ENCODE results near the gene TOM1L1. TPM values are rescaled to one million over a fixed set of nuclear protein-coding genes. Genes with fewer than 3 reads are reported as not detected.

TOM1L1 gene
- total RNA-seq, 1 donor: 40.2 TPM

DNA sequence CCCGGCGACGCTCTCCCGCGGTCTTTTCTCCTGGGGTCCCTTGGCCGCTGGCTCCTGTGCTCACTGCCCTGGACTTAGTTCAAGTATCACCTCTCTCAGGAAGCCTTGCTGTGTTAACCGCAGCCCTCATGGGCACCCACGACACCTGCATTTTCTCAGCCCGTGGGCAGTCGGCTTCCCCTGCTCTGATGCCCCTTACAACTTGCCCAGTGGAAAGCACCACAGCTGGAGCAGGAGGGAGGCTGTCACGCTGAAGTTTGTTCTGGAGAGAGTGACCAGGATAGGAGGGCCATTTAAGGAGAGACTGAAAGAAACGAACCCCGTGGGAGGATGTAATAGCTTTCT, 68.3 kb downstream of the TOM1L1 start:
- H3K79me2 ChIP-seq (ENCODE audit: insufficient read depth, low read length): peaks cover 65% of the 10 kb centered on the region
- H3K4me2 ChIP-seq (ENCODE audit: insufficient read depth, low read length): peak overlapping the region; percentile 86
- peaks cover 7% of the 10 kb centered on the region for H4K20me1 ChIP-seq (ENCODE audit: insufficient read depth, low read length)
- peaks cover 14% of the 10 kb centered on the region for H3K4me1 ChIP-seq (ENCODE audit: insufficient read depth, low read length)
- H3K27me3 ChIP-seq (ENCODE audit: insufficient read depth, low read length): no peaks in the 10 kb centered on the region
- H3K9me3 ChIP-seq (ENCODE audit: low read depth, low read length): no peaks in the 10 kb centered on the region
- H3K36me3 ChIP-seq (ENCODE audit: insufficient read depth, low read length): peaks cover 6% of the 10 kb centered on the region
- no peak for DNase-seq (ENCODE audit: insufficient read length, low spot score, missing footprints)
- peak overlapping the region; percentile 99 for H3K4me3 ChIP-seq (ENCODE audit: insufficient read depth, low read length)
- H3K27ac ChIP-seq (ENCODE audit: low read depth, low read length): peak overlapping the region; percentile 83
- TF ChIP-seq, protein P1, sequence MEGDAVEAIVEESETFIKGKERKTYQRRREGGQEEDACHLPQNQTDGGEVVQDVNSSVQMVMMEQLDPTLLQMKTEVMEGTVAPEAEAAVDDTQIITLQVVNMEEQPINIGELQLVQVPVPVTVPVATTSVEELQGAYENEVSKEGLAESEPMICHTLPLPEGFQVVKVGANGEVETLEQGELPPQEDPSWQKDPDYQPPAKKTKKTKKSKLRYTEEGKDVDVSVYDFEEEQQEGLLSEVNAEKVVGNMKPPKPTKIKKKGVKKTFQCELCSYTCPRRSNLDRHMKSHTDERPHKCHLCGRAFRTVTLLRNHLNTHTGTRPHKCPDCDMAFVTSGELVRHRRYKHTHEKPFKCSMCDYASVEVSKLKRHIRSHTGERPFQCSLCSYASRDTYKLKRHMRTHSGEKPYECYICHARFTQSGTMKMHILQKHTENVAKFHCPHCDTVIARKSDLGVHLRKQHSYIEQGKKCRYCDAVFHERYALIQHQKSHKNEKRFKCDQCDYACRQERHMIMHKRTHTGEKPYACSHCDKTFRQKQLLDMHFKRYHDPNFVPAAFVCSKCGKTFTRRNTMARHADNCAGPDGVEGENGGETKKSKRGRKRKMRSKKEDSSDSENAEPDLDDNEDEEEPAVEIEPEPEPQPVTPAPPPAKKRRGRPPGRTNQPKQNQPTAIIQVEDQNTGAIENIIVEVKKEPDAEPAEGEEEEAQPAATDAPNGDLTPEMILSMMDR (IDR thresholded peaks at IDR 0.05; ENCODE audit: extremely low read depth, low read depth, low read length): no peak
- peak overlapping the region; percentile 99 for H2AFZ ChIP-seq (ENCODE audit: low read length)

DNA sequence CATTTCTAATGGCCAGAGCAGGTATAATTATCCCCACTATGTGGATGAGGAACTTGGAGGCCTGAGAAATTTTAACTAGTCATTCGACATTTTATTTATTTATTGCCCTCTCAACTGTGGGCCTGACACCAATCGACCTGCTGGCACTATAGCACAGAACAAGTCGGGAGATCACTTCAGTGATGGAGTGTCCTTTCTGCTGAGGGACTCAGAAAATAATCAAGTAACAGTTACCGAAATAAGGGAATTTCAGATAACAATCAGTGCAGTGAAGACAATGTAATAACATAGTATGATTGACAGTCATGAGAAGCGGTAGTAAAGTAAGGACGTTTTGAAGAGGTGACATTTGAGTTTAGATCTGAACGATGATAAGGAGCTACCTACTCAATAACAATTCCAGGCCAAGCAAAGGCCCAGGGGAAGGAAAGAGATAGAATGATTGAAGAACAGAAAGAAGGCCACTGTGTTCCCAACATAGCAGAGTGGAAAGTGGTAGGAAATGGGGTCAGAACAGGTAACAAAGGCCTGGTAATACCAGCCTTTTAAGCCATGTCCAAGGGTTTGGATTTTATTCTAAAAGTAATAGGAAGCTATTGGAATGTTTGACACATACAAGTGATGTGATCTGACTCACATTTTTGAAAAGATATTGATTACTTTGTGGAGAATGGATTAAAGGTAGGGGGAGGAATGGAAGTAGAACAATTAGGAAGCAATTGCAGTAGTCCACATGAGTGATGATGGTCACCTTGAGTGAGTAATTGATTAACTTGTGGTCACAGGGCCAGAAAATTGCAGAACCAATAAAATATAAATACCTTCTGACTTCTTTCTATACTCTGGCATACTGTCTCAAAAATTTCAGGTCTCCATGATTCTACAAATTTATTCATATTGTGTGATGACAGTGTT, 69.3 kb downstream of the TOM1L1 start:
- Histone ChIP-seq H3K27ac (ENCODE audit: low read depth, low read length) (peak overlapping the region; percentile 83), H3K27me3 (ENCODE audit: insufficient read depth, low read length) (no peaks in the 10 kb centered on the region), H2AFZ (ENCODE audit: low read length) (peak overlapping the region; percentile 99), H3K4me1 (ENCODE audit: insufficient read depth, low read length) (peaks cover 14% of the 10 kb centered on the region), H3K79me2 (ENCODE audit: insufficient read depth, low read length) (peaks cover 71% of the 10 kb centered on the region), H3K4me3 (ENCODE audit: insufficient read depth, low read length) (peak overlapping the region; percentile 99), H3K9me3 (ENCODE audit: low read depth, low read length) (no peaks in the 10 kb centered on the region), H3K36me3 (ENCODE audit: insufficient read depth, low read length) (no peaks in the 10 kb centered on the region), H4K20me1 (ENCODE audit: insufficient read depth, low read length) (peaks cover 7% of the 10 kb centered on the region), H3K4me2 (ENCODE audit: insufficient read depth, low read length) (peak overlapping the region; percentile 86)
- no peak for DNase-seq (ENCODE audit: insufficient read length, low spot score, missing footprints)
- TF ChIP-seq, protein P1 (IDR thresholded peaks at IDR 0.05; ENCODE audit: extremely low read depth, low read depth, low read length): no peak

DNA sequence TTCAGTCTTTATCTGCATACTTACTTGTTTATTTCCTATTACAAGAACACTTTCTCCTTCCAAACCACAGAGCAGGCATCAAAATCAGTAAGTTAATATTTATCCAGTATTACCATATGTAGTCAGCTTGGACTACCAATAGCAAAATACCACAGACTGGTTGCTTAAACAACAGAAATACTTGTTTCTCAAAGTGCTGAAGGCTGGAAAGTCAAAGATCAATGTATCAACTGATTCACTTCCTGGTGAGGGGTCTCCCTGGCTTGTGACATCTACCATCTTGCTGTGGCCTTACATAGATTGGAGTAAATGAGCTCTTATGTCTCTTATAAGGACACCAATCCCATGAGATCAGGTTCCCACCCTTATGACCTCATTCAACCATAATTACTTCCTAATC, 70.5 kb downstream of the TOM1L1 start:
- no peaks in the 10 kb centered on the region for H3K9me3 ChIP-seq (ENCODE audit: low read depth, low read length)
- no peak overlapping the region for H3K4me3 ChIP-seq (ENCODE audit: insufficient read depth, low read length)
- no peaks in the 10 kb centered on the region for H3K36me3 ChIP-seq (ENCODE audit: insufficient read depth, low read length)
- H3K27me3 ChIP-seq (ENCODE audit: insufficient read depth, low read length): no peaks in the 10 kb centered on the region
- no peak overlapping the region for H3K27ac ChIP-seq (ENCODE audit: low read depth, low read length)
- no peak overlapping the region for H2AFZ ChIP-seq (ENCODE audit: low read length)
- no peak overlapping the region for H3K4me2 ChIP-seq (ENCODE audit: insufficient read depth, low read length)
- H4K20me1 ChIP-seq (ENCODE audit: insufficient read depth, low read length): peaks cover 7% of the 10 kb centered on the region
- no peak for DNase-seq (ENCODE audit: insufficient read length, low spot score, missing footprints)
- H3K4me1 ChIP-seq (ENCODE audit: insufficient read depth, low read length): peaks cover 14% of the 10 kb centered on the region
- H3K79me2 ChIP-seq (ENCODE audit: insufficient read depth, low read length): peaks cover 66% of the 10 kb centered on the region
- TF ChIP-seq, protein P1 (IDR thresholded peaks at IDR 0.05; ENCODE audit: extremely low read depth, low read depth, low read length): no peak

DNA sequence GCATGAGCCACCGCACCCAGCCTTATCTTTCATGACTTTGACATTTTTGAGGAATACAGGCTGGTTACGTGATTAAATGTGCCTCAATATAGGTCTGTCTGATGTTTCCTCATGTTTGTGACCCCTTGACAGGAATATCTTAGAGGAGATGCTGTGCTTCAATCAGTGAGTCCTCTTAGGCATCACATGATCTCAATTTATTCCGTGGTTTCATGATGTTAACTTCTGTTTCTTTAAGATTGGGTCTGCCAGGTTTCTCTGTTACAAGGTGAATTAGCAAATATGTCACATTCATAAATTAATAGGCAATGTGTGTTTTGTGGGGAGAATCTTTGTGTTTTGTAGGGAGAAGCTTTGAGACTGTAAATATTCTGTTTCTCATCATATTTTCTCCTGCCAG, 71.2 kb downstream of the TOM1L1 start:
- no peak for DNase-seq (ENCODE audit: insufficient read length, low spot score, missing footprints)
- Histone ChIP-seq H3K79me2 (ENCODE audit: insufficient read depth, low read length) (peaks cover 66% of the 10 kb centered on the region), H2AFZ (ENCODE audit: low read length) (no peak overlapping the region), H3K27me3 (ENCODE audit: insufficient read depth, low read length) (no peaks in the 10 kb centered on the region), H3K4me2 (ENCODE audit: insufficient read depth, low read length) (no peak overlapping the region), H3K4me3 (ENCODE audit: insufficient read depth, low read length) (no peak overlapping the region), H3K4me1 (ENCODE audit: insufficient read depth, low read length) (peaks cover 14% of the 10 kb centered on the region), H3K27ac (ENCODE audit: low read depth, low read length) (no peak overlapping the region), H3K36me3 (ENCODE audit: insufficient read depth, low read length) (no peaks in the 10 kb centered on the region), H4K20me1 (ENCODE audit: insufficient read depth, low read length) (peaks cover 7% of the 10 kb centered on the region), H3K9me3 (ENCODE audit: low read depth, low read length) (no peaks in the 10 kb centered on the region)
- TF ChIP-seq, protein P1 (IDR thresholded peaks at IDR 0.05; ENCODE audit: extremely low read depth, low read depth, low read length): no peak
